ENCODE measurements around the gene KCNMB4. TPM values are rescaled to one million over a fixed set of nuclear protein-coding genes. Genes with fewer than 3 reads are reported as not detected.

The KCNMB4 gene
- total RNA-seq, 1 donor from 2014 or later = 3.4 TPM

DNA sequence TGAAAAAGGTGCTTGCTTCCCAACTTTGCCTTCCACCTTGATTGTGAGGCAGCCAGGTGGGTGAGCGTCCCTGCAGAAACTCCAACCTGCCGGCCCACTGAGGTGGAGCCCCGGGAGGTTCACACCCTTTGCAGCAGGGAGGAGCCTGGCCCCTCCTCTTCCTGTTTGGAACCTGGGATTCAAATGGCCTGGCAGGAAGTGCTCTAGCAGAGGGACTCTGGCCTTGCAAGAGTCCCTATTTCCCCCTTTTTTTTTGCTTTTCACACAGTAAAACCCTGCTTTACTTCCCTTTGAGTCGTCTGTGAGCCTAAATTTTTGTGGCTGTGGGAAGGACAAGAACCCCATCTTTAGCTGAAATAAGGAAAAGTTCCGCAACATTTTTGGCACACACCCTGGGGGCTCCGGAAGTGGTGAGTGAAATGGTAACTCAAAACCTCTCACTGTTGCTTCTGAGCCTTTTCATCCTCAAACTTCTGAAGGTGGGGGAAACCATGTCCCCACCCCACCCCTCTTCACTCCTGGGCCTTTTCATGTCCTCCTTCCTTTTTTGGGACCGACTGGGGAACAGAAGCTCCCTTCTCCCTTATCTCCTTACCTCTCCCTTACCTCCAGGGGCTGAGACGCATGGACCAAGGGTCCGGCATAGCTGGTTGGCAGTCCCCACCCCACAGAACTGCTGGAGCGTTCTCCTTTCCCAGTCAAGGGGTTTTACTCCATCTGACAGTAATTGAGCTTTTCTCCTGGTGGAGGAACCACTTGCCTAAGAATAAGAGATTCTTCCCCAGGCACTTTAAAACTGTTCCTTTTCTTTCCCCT lies 102.0 kb downstream of the KCNMB4 start:
- Histone ChIP-seq H3K27ac (no peak overlapping the region), H3K9me3 (no peaks in the 10 kb centered on the region), H3K4me3 (no peak overlapping the region), H3K36me3 (no peaks in the 10 kb centered on the region), H3K4me1 (no peaks in the 10 kb centered on the region), H3K27me3 (no peaks in the 10 kb centered on the region)
- no peak for DNase-seq (ENCODE audit: low spot score in 2 of 2)
- intact Hi-C loops (cut with DNase I) = no loop called here
- TF ChIP-seq, protein P1, sequence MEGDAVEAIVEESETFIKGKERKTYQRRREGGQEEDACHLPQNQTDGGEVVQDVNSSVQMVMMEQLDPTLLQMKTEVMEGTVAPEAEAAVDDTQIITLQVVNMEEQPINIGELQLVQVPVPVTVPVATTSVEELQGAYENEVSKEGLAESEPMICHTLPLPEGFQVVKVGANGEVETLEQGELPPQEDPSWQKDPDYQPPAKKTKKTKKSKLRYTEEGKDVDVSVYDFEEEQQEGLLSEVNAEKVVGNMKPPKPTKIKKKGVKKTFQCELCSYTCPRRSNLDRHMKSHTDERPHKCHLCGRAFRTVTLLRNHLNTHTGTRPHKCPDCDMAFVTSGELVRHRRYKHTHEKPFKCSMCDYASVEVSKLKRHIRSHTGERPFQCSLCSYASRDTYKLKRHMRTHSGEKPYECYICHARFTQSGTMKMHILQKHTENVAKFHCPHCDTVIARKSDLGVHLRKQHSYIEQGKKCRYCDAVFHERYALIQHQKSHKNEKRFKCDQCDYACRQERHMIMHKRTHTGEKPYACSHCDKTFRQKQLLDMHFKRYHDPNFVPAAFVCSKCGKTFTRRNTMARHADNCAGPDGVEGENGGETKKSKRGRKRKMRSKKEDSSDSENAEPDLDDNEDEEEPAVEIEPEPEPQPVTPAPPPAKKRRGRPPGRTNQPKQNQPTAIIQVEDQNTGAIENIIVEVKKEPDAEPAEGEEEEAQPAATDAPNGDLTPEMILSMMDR (IDR thresholded peaks at IDR 0.05) = no peak

DNA sequence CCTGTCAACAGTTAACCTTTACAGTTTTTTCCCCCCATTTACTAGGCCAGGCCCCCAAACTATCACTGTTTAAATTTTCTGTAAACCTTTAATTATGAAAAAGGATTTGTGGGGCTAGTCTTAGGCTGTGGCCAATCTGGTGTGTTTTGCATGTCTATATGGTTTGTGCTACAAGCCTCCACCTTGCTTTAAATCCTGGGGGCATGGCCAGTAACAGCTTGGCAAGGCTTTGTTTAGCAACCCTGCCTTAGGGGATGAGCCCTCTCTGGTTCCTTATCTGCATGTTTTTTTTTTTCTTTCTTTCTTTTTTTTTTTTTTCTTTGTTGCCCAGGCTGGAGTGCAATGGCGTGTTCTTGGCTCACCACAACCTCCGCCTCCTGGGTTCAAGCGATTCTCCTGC lies 102.7 kb downstream of the KCNMB4 start:
- no peak overlapping the region for H3K27ac ChIP-seq
- no peak for DNase-seq (ENCODE audit: low spot score in 2 of 2)
- TF ChIP-seq, protein P1 (IDR thresholded peaks at IDR 0.05) = no peak
- H3K27me3 ChIP-seq = no peaks in the 10 kb centered on the region
- H3K4me1 ChIP-seq = no peaks in the 10 kb centered on the region
- intact Hi-C loops (cut with DNase I) = no loop called here
- no peaks in the 10 kb centered on the region for H3K9me3 ChIP-seq
- no peaks in the 10 kb centered on the region for H3K36me3 ChIP-seq
- no peak overlapping the region for H3K4me3 ChIP-seq

DNA sequence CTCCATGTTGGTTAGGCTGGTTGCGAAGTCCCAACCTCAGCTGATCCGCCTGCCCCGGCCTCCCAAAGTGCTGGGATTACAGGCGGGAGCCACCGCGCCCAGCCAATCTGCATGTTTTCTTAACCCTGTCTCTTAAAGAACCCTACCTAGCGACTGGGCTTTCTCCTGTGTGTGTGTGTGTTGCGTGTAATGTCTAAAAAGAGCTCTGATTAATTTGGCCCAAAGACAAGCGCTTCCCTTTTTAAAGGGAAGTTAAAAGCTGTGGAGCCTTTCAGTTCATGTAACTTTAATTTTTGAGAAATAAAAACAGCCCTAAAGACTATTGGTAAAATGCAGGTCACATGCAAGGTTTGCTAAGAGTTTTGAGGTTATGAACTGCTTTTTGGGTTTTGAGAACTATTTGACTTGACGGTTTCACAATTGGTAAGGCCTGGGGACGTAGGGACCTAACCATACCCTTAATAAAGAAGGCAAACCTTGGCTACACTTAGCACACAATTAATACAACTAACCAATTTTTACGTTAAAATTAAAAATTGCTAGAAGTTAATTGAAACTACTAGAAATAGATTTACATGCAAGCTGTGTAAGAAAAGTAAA lies 103.2 kb downstream of the KCNMB4 start:
- no peak overlapping the region for H3K27ac ChIP-seq
- TF ChIP-seq, protein P1 (IDR thresholded peaks at IDR 0.05) = no peak

DNA sequence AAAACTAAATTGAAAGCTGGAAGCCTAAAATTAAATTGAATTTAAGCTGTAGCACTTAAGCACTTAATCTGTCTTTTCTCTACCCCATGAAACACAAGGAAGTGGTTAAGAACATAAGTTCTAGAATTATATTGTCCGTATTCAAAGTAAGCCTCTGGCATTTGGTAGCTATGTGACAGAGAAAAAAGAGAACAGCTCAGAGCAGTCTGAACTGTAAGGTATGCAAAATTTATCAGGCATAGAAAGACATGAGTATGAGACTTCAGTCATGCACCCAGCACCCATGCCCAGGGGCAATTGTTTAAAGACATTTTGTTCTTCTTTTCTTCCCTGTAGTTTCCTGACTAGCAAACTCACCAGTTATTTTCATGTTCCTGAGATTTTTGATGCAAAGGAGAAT lies 116.7 kb downstream of the KCNMB4 start:
- H3K27me3 ChIP-seq = no peaks in the 10 kb centered on the region
- no peaks in the 10 kb centered on the region for H3K4me1 ChIP-seq
- H3K36me3 ChIP-seq = no peaks in the 10 kb centered on the region
- H3K9me3 ChIP-seq = no peaks in the 10 kb centered on the region
- intact Hi-C loops (cut with DNase I) = no loop called here
- DNase-seq (ENCODE audit: low spot score in 2 of 2) = no peak
- H3K4me3 ChIP-seq = no peak overlapping the region
- TF ChIP-seq, protein P1 (IDR thresholded peaks at IDR 0.05) = no peak
- H3K27ac ChIP-seq = no peak overlapping the region

More for the DNA sequence above, 103.2 kb downstream of the KCNMB4 start:
- intact Hi-C loops (cut with DNase I) = no loop called here
- Histone ChIP-seq H3K36me3 (no peaks in the 10 kb centered on the region), H3K27me3 (no peaks in the 10 kb centered on the region), H3K9me3 (no peaks in the 10 kb centered on the region), H3K4me1 (no peaks in the 10 kb centered on the region), H3K4me3 (no peak overlapping the region)
- DNase-seq (ENCODE audit: low spot score in 2 of 2) = no peak

Other genes starting within 250 kb of the KCNMB4 start
- gene CNOT2, start 122.9 kb upstream of the KCNMB4 start, total RNA-seq = 71.7 TPM